ENCODE data around the gene P2RY6.

DNA sequence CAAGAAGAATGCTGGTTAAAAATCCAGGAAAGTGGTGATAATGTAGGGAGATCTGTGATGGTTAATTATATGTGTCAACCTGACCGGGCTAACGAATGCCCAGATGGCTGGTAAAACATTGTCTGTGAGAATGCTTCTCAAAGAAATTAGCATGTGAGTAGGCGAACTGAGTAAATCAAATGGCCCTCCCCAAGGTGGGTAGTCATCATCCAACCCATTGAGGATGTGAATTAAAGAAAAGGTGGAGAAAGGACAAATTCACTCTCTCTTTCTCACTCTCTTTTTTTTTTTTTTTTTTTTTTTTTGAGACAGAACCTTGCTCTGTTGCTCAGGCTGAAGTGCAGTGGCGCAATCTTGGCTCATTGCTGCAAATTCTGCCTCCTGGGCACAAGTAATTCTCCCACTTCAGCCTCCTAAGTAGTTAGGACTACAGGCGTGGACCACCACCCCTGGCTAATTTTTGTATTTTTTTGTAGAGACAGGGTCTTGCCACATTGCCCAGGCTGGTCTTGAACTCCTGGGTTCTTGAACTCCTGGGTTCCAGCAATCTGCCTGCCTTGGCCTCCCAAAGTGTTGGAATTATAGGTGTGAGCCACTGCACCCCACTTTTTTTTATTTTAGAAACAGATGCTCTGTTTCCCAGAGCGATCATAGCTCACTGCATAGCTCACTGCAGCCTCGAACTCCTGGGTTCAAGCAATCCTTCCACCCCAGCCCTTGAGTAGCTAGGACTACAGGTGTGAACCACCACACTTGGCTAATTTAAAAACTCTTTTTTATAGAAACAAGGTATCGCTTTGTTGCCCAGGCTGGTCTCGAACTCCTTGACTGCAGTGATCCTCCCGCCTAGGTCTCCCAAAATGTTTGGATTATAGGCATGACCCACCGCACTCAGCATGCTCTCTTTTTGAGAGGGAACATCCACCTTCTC is 22.0 kb upstream of the P2RY6 start:
- TF ChIP-seq POLR2A (IDR thresholded peaks at IDR 0.05) = no peak
- TF ChIP-seq, protein P1, sequence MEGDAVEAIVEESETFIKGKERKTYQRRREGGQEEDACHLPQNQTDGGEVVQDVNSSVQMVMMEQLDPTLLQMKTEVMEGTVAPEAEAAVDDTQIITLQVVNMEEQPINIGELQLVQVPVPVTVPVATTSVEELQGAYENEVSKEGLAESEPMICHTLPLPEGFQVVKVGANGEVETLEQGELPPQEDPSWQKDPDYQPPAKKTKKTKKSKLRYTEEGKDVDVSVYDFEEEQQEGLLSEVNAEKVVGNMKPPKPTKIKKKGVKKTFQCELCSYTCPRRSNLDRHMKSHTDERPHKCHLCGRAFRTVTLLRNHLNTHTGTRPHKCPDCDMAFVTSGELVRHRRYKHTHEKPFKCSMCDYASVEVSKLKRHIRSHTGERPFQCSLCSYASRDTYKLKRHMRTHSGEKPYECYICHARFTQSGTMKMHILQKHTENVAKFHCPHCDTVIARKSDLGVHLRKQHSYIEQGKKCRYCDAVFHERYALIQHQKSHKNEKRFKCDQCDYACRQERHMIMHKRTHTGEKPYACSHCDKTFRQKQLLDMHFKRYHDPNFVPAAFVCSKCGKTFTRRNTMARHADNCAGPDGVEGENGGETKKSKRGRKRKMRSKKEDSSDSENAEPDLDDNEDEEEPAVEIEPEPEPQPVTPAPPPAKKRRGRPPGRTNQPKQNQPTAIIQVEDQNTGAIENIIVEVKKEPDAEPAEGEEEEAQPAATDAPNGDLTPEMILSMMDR (IDR thresholded peaks at IDR 0.05) = no peak
